GM19043 (cell line): ENCODE results near the gene VPS11.

Experiments
- ATAC-seq: cut with Tn5 transposase; IDR thresholded peaks from one replicate; pipeline ENCODE4 v1.9.1; 2021; ENCODE audit warnings: low read depth; ENCODE audit not compliant: unreplicated experiment

The VPS11 gene

GRCh38 chr11:119078675-119079420 is 11.2 kb downstream of the VPS11 start:
- no peak for ATAC-seq

GRCh38 chr11:119081682-119082260 is 14.2 kb downstream of the VPS11 start:
- ATAC-seq: no peak

GRCh38 chr11:119084663-119085436 is 17.2 kb downstream of the VPS11 start, which contains the start of gene HMBS:
TSS of gene HMBS (plus strand) at chr11:119084881. CDS start at chr11:119085034, 153 bp downstream.
- peak; percentile 93 for ATAC-seq

GRCh38 chr11:119085437-119085847 is 17.8 kb downstream of the VPS11 start:
- ATAC-seq: peak; percentile 16

- no peak for ATAC-seq
Observed at GRCh38 chr11:119087123-119087522, 19.5 kb downstream of the VPS11 start.

GRCh38 chr11:119087747-119088241 is 20.2 kb downstream of the VPS11 start:
- ATAC-seq: no peak

GRCh38 chr11:119088406-119088805 is 20.8 kb downstream of the VPS11 start:
- ATAC-seq: no peak

- no peak for ATAC-seq
Observed at GRCh38 chr11:119089319-119089718, 21.7 kb downstream of the VPS11 start.

- no peak for ATAC-seq
Observed at GRCh38 chr11:119091178-119091577, 23.6 kb downstream of the VPS11 start.

GRCh38 chr11:119091966-119092879 is 24.6 kb downstream of the VPS11 start:
- no peak for ATAC-seq

GRCh38 chr11:119092880-119093842 is 25.5 kb downstream of the VPS11 start:
- ATAC-seq: no peak

- ATAC-seq: no peak
Observed at GRCh38 chr11:119093942-119094815, 26.6 kb downstream of the VPS11 start.

GRCh38 chr11:119094816-119095065 is 27.1 kb downstream of the VPS11 start:
- ATAC-seq: peak; percentile 27

- peak; percentile 81 for ATAC-seq
Observed at GRCh38 chr11:119095066-119095880, 27.7 kb downstream of the VPS11 start.

- no peak for ATAC-seq
Observed at GRCh38 chr11:119099711-119100110, 32.1 kb downstream of the VPS11 start.

- no peak for ATAC-seq
Observed at GRCh38 chr11:119100246-119100970, 32.8 kb downstream of the VPS11 start.
